Measurements from ENCODE around the gene PLXDC1. TPM values are rescaled to one million over a fixed set of nuclear protein-coding genes. Genes with fewer than 3 reads are reported as not detected.
A peak's percentile ranks its signal among the peaks of the same experiment; 100 is the strongest.

Gene PLXDC1
- total and polyA plus RNA-seq, 2 of the 13 experiments (the other 11 are each of a cell fraction or from before 2014, with no cell fraction given), result not detected

- TF ChIP-seq CHD4 (IDR thresholded peaks at IDR 0.05; ENCODE audit: borderline replicate concordance, low read length), result no peak
- no peak for TF ChIP-seq NFIC (IDR thresholded peaks at IDR 0.05; ENCODE audit: low read length)
- no peak for TF ChIP-seq ZNF75D (CRISPR knock-in tag; IDR thresholded peaks at IDR 0.05; ENCODE audit: borderline replicate concordance)
- TF ChIP-seq GABPB1 (CRISPR knock-in tag; IDR thresholded peaks at IDR 0.05), result no peak
- no peak for TF ChIP-seq ZNF891 (CRISPR knock-in tag; IDR thresholded peaks at IDR 0.05)
- TF ChIP-seq ZNF17 (CRISPR knock-in tag; IDR thresholded peaks at IDR 0.05), result no peak
- no peak for TF ChIP-seq HMG20B (CRISPR knock-in tag; conservative IDR thresholded peaks at IDR 0.05)
- no peak for TF ChIP-seq ZFY (CRISPR knock-in tag; IDR thresholded peaks at IDR 0.05)
- no peak for TF ChIP-seq ZNF253 (CRISPR knock-in tag; IDR thresholded peaks at IDR 0.05; ENCODE audit: borderline replicate concordance)
- no peak for TF ChIP-seq KLF16 (CRISPR knock-in tag; IDR thresholded peaks at IDR 0.05)
Observed at GRCh38 chr17:39183720-39184119, 32.3 kb upstream of the PLXDC1 start (continued).

- ATAC-seq (no peak), FAIRE-seq (no peak), DNase-seq (ENCODE audit: low spot score) (no peak)
- Histone ChIP-seq H3K36me3 (replicated peaks in 1 of 2; ENCODE audit: control insufficient read depth in 1 of 2, insufficient read depth in 2 of 2, low read length in 2 of 2) (peaks cover 0 to 2% of the 10 kb centered on the region in 2 experiments; a peak in 2 of 5 replicates), H3K4me1 (ENCODE audit: insufficient read depth, low read length) (no peaks in the 10 kb centered on the region), H4K20me1 (ENCODE audit: insufficient read depth, low read length) (no peaks in the 10 kb centered on the region), H3K4me2 (ENCODE audit: low read depth, low read length) (no peak overlapping the region), H3K9ac (ENCODE audit: insufficient read depth, low read depth, low read length) (no peak overlapping the region), H2AFZ (ENCODE audit: low read length) (no peak overlapping the region), H3K4me3 (replicated peaks in 1 of 3; ENCODE audit: insufficient read depth in 1 of 3, low read depth in 2 of 3, low read length in 3 of 3) (no peak overlapping the region), H3K79me2 (ENCODE audit: insufficient read depth, low read length) (no peaks in the 10 kb centered on the region), H3K27me3 (ENCODE audit: control insufficient read depth in 1 of 2, insufficient read depth in 2 of 2, low read length in 2 of 2) (no peaks in the 10 kb centered on the region), H3K27ac (ENCODE audit: extremely low read length, insufficient read depth, low read length) (no peak overlapping the region), H3K9me3 (ENCODE audit: low read length) (no peaks in the 10 kb centered on the region)
- BruUV-seq (replicated peaks), result no TSS peak
- WGBS (ENCODE audit: low lambda C conversion rate), result 94% methylated on average over 5 of the region's 5 CpGs
- peak; percentile 43; the same call in 1 of the 2 replicates for TF ChIP-seq ATF7 (IDR thresholded peaks at IDR 0.05)
- no peak for TF ChIP-seq ATF7 (CRISPR knock-in tag; IDR thresholded peaks at IDR 0.05)
- peak; percentile 41; the same call in 1 of the 2 replicates for TF ChIP-seq CEBPB (IDR thresholded peaks at IDR 0.05; ENCODE audit: borderline replicate concordance, low read depth, low read length)
- TF ChIP-seq HDAC2 (CRISPR knock-in tag; IDR thresholded peaks at IDR 0.05), result no peak
- TF ChIP-seq CENPX (CRISPR knock-in tag; IDR thresholded peaks at IDR 0.05), result no peak
- TF ChIP-seq ZNF446 (CRISPR knock-in tag; IDR thresholded peaks at IDR 0.05), result no peak
- no peak for TF ChIP-seq ZNF839 (CRISPR knock-in tag; IDR thresholded peaks at IDR 0.05; ENCODE audit: borderline replicate concordance)
- no peak for TF ChIP-seq ZNF44 (CRISPR knock-in tag; IDR thresholded peaks at IDR 0.05)
- intact Hi-C loops (cut with micrococcal nuclease; ENCODE audit: unreplicated experiment), result no loop called here
- ChIA-PET POLR2A (interaction anchor here (0.8 kb wide), 1 partner anchor 17 kb away, joined by 4 read pairs; the partner anchor contains the start of gene RPL19), CTCF (ENCODE audit: low intra/inter-chr PET ratio, low total read pairs) (no interaction called here)
- in situ Hi-C loops (cut with HindIII; ENCODE audit: extremely low pct_ligation_motif_present, low pct_unique_long_range_greater_than_20kb), result no loop called here
Observed at GRCh38 chr17:39183045-39183444, 31.6 kb upstream of the PLXDC1 start.
